GM21529 (cell line): ENCODE data around the gene CDK13.
"Not testable (repeated sequence)": the region's sequence is repeated elsewhere in the genome, so short reads cannot be mapped to it uniquely, and the experiment has no call there.

Source experiments
- ATAC-seq: cut with Tn5 transposase; IDR thresholded peaks from one replicate; pipeline ENCODE4 v1.9.1; 2021; ENCODE audit not compliant: unreplicated experiment

Gene CDK13

DNA sequence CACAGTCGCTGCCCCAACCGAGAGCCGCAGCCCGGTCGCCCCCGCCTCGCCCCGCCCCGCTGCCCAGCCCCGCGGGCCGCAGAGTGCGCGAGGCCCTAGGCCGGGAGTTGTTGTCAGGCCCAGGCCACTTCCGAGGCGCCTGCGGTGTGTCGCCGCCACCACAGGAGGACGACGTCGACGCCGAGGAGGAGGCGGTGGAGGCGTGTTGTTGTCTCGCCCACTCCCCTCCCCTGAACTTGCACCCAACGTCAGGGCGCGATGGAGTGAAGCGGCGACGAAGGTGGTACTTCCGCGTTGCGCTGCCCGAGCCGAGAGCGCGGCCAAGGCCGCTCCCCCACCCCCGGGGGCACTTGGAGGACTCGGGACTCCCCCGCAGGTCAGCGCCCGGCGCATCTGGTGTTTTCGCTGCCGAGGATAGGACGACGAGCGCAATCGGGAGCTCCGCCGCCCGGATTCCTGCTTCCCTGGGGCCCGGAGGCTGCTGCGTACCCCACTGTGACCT, at the start of gene CDK13:
Gene CDK13 (plus strand): TSS at position 286 of the 502 bp plus-strand sequence. CDS start 386 bp downstream, outside the sequence.
- ATAC-seq = peak; percentile 35

DNA sequence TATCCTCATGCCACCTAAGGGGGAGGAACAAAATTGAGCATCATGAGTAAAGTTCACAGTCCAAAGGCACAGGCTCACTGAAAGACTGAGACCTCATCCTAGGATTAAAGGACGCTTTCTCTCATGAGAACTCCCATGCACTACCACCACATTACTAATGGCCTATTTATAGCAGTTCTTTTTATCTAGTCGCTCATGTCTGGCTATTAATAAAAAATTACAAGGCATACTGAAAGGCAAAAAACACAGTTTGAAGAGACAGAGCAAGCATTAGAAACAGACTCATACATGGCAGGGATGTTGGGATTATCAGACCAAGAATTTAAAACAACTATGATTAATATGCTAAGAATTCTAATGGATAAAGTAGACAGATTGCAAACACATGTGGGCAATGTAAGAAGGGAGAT, 46.0 kb upstream of the CDK13 start:
- no peak for ATAC-seq

DNA sequence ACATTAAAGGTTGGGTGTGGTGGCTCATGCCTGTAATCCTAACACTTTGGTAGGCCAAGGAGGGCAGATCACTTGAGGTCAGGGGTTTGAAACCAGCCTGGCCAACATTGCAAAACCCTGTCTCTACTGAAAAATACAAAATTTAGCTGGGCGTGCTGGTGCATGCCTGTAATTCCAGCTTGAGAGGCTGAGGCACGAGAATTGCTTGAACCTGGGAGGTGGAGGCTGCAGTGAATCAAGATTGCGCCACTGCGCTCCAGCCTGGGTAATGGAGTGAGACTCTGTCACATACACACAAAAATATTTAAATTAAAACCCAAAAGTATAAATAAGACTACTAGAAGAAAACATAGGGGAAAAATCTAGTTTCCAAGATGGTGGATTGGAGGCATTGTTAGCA, 41.9 kb upstream of the CDK13 start:
- ATAC-seq = no peak

DNA sequence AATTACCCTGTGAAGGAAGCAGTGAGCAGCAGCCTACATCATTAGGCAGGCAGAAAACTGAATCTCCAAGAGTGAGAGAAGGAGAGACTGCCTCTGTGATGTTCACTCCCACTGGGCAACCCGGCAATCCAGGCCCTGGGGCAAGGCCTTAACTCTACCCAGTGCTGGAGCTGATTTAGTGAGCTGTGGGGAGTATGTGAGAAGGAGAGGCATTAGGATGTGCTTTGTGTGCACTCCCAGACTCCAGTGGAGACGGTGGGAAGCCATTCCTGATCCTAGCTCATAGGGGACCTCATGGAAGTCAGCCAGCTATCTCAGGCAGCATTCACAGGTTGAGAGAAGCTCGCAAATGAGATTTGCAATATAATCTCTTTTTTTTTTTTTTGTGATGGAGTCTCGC, 41.1 kb upstream of the CDK13 start:
- ATAC-seq = no peak

DNA sequence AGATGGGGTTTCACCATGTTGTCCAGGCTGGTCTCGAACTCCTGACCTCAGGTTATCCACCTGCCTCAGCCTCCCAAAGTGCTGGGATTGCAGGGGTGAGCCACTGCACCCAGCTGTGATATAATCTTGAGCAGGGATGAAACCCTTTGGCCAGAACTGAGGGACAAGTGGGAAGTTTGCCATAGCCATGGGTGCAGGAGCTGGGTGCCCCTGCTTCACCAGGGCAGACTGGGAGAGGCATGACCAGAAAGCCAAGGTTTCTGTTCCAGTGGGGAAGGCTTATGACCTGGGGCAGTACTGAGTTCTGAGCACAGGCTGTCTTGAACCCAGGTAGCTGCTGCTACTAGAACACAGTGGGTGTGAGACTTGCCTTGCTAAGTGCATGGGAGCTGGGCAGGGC, 40.5 kb upstream of the CDK13 start:
- no peak for ATAC-seq

DNA sequence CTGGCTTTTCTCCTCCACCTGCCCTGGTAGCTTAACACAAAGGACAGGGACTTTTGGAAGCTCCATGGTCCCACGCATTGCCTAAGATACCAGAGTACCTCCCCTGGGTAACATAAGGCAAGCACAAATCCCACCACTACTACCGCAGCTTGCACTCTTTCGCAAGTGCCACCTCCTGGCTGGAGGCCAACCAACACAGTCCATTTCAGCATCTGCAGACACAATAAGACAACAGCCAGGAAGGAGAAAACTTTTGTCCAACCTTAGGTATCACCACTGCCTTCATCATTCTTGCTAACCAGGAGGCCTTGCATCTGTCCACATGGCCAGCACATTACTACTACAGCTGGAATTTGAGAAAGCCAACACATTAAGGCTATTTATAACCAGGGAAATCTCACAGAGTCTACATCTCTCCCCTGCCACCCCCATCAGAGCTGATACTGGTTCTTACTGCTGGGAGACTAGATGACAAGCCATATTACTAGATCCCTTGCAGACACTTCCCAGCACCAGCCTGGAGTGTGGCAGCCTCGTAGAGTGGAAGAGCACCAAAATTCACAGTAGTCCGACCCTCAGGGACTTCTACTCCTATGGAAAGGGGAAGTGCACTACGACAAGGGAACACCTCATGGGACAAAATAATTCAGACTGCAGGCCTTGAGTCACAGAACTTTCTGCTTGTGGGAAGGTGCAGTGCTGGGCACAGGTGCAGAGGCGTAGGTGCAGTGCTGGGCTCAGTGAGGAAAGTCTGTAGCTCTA, 39.8 kb upstream of the CDK13 start:
- ATAC-seq = no peak

DNA sequence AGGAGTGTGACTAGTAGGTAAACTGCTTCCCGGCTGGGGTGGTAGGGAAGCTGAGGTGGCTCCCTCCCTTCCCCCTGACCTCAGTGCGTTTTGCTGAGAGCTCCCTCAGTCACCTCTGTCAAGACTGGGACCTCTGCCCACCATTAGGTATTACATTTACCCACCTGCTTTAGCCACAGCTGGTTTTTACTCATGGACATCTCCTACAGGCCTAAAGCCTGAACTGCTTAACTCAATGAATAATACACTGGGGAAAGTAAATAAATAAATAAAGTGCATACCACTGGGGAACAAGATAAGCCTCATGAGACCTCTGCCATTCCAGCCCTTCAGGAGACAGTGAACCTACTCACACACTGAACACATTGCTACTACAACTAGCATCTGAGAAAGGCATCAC, 38.9 kb upstream of the CDK13 start:
- ATAC-seq = no peak

DNA sequence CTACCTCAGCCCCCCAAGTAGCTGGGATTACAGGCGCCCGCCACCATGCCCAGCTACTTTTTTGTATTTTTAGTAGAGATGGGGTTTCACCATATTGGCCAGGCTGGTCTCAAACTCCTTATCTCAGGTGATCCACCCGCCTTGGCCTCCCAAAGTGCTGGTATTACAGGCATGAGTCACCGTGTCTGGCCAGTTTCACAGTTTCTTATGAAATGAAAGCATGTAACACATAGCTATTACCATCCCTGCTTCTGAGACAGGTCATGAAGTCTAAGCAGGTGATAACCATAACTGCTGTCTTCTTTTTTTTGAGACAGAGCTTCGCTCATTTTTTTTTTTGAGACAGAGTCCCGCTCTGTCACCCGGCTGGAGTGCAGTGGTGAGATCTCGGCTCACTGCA, 34.2 kb upstream of the CDK13 start:
- ATAC-seq = not testable (repeated sequence)

DNA sequence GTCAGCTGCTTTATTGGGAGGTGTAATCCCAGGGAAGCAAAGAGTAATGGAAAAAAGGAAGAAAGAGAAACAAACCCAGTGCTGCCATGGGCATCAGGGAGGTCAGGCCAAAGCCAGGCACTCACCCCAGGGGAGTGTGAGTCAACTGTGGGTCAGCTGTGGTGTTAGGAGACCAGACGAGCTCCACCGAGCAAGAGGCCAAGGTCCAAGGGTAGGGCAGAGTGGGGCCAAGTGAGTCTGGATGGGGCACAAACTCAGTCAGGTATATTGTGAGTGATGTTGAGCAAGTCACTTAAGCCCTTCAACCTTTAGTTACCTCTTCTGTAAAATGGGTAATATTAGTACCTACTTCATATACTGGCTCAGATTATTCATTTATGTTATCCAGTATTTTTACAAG, 30.4 kb upstream of the CDK13 start:
- ATAC-seq = no peak

DNA sequence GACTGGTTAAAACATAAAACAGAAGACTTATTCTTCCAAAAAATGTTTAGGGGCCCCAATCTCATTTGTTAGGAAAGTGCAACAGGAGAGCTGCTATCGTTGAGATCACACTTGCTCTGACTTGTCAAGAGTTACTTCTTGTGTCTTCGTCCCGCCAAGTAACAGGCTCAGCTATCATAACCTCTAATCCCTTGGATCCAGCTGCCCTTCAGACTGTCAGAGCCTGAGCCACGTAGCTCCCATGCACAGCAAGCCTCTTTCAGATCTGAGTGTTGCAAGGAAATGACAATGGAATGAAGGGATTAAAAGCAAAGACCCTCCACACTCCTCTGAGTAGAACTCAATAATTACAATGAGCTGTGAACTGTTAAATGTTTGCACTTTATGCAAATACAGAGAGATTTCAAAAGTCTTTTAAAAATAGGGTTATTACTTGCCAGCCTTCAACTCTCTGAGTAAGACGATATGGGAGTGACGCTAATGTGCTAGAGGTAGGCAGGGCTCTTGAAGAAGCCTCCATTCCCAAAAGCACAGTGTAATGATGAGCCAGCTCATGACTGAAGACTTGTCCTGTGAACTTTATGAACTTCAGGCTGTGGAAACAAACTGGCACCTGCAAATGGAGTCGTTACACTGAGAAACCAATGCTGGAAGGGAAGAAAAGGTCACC, 28.4 kb upstream of the CDK13 start:
- no peak for ATAC-seq

DNA sequence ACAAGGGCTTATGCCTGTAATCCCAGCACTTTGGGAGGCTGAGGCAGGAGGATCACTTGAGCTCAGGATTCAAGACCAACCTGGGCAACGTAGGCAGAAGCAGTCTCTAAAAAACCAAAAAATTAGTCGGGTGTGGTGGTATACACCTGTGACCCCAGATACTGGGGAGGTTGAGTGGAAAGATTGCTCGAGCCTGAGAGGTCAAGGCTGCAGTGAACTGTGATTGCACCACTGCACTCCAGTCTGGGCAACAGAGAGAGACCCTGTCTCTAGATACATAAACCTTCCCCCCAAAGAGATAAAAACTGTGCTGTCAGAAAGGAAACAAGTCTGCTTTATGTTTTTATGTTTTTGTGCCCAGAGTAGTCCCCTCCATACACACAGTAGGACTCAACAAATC, 27.5 kb upstream of the CDK13 start:
- no peak for ATAC-seq

DNA sequence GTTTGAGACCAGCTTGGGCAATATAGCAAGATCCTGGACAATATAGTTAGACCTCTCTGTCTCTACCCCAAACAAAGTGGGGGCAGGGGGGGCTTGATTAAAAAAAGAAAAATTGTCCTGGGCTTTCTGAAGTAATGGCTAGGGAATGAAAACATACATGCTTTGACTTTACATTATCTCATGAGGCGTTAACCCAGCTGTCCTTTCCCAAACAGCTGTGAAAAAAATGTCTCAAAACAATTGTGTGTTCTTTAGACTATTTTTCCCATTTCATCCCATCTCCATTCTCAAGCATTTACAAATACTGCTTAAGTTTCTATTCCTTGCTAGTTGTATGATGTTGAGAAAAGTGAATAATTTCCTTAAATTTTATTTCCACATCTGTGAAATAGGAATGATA, 27.0 kb upstream of the CDK13 start:
- ATAC-seq = no peak

DNA sequence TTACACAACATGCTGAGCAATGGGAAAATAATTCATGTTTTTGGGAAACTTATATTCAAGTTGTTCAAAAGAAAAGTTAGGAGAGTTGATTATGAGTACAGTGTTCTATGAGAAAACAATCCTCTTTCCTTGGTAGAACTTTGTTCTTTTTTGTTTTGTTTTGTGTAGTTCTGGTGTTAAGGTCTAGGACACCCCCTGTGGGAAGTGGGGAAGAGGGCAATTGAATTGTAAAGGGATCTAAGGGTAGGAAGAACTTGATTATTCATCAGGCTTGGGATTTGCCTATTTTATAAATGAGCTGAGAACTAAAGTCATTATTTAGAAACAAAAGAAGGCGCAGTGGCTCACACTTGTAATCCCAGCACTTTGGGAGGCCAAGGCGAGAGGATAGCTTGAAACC, 25.9 kb upstream of the CDK13 start:
- no peak for ATAC-seq

DNA sequence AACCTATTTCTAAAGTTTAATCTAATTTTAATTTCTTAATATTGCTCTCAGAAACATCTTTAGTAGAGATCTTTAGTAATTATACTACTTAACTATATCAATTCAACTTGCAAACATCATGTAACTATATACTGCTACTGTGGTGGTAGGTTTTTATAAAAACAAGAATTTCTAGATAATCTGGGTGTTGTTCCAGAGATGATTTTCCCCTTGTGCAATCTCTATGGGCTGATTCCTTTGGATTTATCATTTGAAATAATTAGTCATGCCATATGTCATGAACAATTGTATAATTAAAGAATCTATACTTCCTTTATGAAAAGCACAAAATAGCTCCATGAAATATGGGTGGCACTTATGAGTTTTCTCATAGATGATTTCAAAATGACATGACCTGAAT, 23.9 kb upstream of the CDK13 start:
- ATAC-seq = no peak

DNA sequence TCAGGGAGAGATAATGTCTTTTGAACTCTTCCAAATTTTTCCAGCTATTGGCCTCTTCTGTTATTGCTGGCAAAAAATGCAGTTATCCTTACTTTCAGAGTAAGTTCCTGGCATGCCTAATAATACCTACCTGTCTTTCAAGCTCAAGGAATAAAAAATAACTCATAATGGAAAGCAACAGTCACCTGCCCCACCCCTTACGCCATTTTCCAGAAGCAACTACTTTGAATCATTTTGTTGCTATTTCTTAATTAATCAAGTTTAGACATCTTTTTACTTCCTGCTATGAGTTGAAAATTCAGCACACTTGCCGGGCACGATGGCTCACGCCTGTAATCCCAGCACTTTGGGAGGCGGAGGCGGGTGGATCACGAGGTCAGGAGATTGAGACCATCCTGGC, 23.0 kb upstream of the CDK13 start:
- no peak for ATAC-seq

DNA sequence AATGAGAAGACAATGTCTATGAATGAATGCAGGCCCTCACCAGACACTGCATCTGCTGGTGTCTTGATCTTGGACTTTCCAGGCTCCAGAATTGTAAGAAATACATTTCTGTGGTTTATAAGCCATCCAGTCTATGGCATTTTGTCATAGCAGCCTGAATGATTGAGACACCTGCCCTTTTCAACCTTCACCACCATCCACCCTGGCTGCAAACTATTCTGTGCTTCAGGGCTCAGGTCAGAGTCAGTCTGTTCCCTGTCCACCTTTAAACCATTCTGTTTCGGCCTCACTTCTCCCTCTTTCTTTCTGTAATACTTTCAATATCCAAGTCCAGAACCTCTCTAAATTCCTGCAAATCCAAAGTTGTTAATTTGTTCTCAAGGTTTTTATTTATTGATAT, 15.9 kb upstream of the CDK13 start:
- no peak for ATAC-seq

DNA sequence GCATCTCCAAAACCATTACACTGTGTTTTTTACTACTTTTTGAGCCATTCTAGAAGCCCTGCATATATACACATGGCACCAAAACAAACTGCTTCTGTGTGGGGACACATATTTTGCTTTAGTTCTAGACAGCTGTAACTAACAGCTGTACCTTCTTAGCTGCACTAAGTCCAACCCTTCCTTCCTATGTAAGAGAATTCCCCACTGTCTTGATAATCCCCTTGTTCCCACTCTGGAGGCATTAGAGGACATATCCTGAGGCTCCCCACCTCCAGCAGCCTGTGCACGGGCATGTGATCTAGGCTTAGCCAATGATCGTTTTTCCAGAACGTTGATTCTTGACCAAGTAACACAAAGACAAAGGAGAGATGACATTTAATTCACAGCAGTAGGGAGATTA, 13.3 kb upstream of the CDK13 start:
- ATAC-seq = no peak

DNA sequence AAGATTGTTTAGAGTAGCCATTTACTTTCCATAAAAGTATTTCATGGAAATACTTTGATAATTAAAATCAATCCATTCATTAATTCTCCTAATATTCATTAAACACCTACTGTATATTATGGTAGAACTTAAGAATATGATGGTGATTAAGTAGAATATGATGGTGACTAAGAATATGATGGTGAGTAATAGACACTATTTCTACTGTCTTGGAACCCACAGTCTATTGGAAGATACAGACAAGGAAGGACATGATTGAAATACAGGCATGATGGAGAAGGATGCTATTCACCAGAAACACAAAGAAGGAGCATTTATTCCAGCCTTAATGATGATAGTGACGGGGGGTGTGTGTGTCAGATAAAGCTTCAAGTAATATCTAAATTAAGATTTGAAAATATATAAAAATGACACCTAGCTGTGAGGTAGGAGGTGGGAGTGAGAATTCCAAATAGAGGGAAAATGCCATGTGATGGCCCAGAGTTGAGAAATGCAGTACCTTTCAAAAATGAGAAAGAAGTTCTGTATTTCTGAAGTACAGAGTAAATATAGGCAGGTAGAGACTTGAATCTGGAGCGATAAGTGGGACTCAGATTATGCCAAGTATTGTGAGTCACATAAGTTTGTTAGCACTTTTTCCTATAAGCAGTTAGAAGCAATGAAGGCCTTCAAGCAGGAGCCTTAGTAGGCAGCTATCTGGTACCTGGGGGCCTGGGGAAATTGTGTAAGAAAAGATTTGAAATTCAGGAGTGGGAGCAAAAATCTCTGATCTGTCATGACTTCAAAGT, 12.5 kb upstream of the CDK13 start:
- no peak for ATAC-seq

DNA sequence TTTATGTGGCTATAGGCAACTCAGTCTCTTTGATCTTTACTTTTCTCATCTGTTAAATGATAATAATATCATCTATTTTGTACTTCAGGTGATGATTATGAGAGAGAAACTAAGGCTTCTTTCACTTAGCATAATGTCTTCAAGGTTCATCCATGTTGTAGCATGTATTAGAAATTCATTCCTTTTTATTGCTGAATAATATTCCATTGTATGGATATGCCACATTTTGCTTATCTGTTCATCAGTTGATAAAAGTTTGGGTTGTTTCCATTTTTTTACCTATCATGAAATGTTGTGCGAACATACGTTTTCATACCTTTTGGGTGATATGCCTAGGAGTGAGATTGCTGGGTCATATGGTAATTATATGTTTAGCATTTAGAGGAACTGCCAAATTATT, 7.2 kb upstream of the CDK13 start:
- no peak for ATAC-seq

DNA sequence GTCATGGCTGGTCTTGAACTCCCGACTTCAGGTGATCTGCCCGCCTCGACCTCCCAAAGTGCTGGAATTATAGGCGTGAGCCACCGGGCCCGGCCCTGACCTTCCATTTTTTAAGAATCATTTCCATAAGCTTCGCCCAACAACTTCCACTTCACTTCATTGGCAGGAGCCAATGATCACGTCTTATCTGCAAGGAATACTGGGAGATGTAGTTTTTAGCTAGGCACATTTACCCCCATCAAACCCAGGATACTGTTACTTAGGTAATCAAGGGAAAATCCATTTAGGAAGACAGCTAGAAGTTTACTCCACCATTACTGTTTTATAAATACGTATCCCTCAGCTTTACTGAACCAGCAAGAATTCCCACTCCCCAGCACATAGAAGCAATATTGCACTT, 3.4 kb upstream of the CDK13 start:
- ATAC-seq = no peak

DNA sequence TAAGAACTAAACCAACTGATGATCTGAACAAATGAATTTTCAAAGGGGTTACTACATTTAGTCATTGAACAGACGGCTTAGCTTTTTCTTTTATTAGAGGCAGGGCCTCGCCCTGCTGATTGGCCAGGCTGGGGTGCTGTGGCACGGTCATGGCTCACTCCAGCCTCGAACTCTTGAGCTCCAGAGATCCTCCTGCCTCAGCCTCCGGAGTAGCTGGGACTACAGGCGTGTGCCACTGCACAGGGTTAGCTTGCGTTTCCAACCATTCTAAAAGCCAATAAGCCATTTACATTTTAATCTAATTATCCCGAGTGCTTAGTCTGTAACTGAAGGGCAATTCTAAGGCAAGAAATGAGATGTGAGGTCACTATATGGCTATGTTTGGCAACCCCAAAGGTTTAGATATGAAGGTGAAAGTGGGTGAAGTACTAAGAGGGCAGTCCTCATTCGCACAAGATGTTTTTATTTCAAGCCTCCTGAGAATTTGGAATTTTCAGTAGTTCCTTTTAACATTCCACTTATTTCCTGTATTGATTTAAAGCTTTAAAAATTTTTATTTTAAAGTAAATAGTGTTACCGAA, 1.6 kb upstream of the CDK13 start:
- ATAC-seq = no peak
